ENCODE measurements around the gene SEC14L1. TPM values are rescaled to one million over a fixed set of nuclear protein-coding genes. Genes with fewer than 3 reads are reported as not detected.
"Not testable (repeated sequence)": the region's sequence is repeated elsewhere in the genome, so short reads cannot be mapped to it uniquely, and the experiment has no call there.

SEC14L1 gene
- polyA plus RNA-seq, 3 donors, result 90.9 to 112 (median 95.6) TPM

DNA sequence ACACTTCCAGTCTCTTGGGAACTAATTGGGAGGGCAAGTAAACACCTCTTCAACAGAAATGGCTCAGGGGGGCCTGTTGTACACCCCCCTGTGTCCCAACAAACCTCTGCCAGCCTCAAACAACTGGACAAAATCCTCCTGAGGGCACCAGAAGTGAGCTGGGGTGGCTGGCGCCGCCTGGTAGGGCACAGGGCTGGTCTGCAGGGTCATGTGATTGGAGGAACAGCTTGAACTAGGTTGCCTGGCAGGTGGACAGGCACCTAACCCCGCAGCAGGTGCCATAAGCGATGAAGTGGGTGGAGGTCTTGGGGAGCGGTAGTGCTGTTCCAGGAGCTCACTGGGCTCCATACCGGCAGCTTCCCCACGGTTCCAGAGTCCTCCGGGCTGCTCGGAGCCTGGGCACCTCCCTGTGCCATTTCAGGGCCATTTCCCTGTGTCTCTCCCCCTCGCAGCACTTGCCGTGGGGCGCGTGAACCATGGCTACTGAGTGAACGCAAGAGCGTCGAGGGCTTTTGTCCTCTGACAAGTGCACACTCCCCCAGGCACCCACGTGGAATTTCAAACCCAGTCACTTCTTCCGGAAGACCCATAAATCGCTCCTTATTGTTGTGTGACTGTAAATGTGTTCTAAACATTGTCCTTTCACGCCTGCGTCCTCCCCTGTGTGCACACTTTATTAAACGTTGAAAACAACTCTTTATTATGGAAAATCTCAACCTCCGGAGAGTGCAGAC is 101.5 kb downstream of the SEC14L1 start:
- DNase-seq (ENCODE audit: extremely low read depth in 1 of 11, low read depth in 9 of 11, low spot score in 4 of 11), result no peak

DNA sequence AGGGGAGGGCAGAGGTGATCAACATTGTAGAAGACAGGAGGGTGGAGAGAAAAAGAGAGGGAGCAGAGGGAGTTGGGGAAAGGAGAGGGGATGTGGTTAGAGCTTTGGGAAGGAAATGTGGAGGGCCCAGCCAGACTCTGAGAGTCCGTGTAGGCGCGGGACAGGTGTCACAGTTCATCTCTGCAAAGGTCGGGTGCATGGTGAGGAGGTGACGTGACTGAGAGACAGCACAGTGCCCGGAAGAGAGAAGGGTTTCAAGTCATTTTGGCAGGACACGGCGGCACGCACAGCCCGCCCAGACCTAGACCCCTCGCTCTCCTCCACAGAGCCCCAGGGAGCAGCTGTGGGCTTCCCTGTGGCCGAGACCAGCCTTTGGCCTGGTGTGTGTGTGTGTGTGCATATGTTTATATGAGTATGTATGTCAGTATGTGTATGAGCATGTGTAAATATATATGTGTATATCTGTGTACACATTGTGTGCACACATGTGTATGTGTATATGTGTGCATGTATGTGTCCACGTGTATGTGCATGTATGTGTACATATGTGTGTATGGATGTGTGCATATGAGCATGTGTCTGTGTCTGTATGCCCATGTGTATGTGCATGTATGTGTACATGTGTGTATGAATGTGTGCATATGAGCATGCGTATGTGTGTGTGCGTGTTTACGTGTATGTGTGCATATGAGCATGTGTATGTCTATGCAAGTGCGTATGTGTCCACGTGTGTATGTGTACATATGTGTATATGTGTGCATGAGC is 104.6 kb downstream of the SEC14L1 start:
- no peak for DNase-seq (ENCODE audit: extremely low read depth in 1 of 11, low read depth in 9 of 11, low spot score in 4 of 11)

DNA sequence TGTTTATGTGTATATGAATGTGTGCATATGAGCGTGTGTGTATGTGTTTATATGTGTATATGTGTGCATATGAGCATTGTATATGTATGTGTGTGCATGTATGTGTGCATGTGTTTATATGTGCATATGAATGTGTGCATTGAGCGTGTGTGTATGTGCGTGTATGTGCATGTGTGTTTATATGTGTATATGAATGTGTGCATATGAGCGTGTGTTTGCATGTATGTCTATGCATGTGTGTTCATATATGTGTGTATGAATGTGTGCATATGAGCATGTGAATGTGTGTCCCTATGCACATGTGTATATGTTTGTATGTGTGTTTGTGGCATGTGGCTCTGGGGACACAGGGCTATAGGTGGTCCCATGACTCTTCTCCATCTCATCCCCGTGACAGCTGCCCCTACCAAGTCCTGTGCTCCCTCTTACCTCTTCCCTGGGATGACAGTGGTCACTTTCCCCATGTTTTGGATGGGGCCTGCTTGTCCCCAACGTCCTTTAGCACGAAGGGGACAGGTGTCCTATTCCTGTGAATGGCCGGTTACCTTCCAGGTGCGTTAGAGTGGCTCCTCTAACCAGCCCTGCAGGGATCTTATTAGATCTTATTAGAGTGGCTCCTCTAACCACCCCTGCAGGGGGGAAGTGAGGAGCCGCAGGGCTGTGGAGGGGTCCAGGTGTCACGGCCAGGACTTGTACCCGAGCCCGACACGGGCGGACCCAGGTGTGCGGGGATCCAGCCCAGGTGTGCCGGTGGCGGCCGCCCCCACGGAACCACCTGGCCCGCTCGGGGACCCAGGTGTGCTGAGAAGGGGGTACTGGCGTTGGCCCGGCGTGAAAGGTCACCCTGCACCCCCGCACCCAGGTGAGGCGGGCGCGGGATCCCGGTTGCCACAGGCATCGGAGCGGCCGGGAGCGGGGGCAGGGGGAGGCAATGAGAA is 105.6 kb downstream of the SEC14L1 start:
- no peak for DNase-seq (ENCODE audit: extremely low read depth in 1 of 11, low read depth in 9 of 11, low spot score in 4 of 11)

DNA sequence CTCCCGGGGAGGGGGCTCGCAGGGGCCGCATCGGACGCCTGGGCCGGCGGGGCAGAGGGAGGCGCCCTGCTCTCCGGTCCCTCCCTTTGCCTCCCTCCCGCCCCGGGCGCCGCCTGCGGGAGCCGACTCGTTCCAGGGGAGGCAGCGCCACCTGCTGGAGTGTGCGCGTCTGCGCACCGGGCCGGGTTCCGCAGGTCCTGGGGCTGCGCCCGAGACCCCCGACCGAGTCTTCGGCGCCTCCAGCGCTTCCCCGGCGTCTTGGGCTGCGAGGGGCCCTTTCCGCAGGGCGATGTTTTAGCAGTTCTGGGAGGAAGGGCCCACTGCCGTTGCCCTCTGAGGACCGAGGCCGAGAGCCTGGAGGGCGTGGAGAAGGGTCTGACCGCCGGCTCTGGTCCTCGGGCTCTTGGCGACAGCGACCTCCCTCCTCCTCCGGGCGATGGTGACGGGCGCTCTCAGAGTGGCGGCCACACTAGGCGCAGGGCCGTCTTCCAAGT is 106.3 kb downstream of the SEC14L1 start:
- peak in 9 of 11 donors; percentile 73 to 82 (median 79) for DNase-seq (ENCODE audit: extremely low read depth in 1 of 11, low read depth in 9 of 11, low spot score in 4 of 11)

DNA sequence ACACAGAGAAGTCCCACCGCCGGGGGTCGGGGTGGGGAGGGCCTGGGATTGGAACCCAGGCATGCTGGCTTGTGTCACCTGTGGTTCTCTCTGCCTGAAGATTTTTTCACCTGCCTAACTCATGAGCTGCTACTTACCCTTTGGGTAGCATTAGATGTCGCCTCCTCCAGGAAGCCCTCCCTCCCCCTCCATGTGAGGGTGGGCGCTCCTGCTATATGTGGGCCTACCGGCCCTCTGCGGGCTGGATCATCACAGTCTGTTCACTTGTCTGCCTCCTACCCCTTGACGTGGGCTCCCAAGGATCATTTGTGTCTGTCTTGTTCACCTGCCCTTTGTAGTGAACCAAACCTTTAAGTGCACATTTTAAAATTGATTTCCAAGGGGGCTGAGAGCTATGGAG is 106.8 kb downstream of the SEC14L1 start:
- no peak for DNase-seq (ENCODE audit: extremely low read depth in 1 of 11, low read depth in 9 of 11, low spot score in 4 of 11)

DNA sequence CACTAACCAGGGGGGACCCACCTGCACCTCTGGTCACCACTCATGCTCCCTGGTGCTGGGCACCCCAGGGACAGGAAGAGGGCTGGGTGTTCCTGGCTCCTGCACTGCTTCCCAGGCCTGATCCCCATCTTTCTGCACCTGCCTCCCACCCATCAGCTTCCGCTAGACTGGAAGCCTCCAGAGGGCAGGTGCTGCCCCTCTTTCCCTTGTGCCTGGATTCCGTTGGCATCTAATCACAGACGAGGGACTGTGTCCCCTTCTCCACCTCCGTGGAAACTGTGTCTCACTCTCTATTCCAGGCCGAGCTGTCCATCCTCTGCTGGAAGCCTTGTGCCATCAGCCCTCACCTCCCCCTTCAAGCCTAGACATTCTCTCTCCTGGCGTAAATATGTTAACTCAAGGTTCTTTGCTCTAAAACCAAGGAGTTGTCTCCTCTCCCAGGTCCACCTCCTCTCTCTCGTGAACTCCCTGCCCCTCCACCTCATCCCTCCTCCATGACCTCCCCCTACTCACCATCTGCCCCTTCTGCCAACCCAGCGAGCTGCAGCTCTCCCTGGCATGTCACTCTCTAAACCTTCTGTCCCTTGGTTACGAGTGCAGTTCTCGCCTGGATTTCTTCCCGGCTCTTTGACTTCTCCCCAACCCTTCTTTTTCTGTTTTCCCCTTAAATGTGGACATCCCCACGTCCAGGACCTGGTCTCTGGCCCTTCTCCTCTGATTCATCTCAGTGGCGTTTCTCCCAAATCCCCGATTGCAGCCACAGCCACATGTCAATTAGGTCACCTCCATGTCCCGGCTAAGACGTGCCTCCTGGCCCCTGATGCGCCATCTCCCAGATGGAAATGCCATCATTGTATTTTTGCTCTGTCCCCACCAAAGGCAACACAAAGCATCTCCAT is 107.7 kb downstream of the SEC14L1 start:
- DNase-seq (ENCODE audit: extremely low read depth in 1 of 11, low read depth in 9 of 11, low spot score in 4 of 11), result no peak

DNA sequence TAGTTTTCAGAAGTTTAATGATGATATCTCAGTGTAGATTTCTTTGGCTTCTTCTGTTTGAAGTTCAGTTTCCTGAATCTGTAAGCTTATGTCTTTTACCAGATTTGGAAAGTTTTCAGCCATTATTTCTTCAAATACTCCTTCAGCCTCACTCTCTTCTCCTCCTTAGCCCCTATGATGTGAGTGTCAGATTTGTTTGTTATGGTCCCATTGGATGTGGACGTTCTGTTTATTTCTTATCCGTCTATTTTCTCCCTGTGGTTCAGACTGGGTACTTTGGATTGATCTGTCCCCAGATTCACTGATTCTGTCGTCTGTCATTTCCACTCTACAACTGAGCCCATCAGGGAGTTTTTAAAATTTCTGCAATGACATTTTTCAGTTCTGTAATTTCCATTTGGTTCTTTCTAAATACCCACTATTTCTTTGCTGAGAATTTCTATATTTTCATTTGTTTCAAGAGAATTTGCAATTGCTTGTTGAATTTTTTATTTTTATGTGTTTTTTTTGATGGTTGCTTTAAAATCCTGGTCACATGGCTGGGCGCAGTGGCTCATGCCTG is 110.9 kb downstream of the SEC14L1 start:
- no peak for DNase-seq (ENCODE audit: extremely low read depth in 1 of 11, low read depth in 9 of 11, low spot score in 4 of 11)

DNA sequence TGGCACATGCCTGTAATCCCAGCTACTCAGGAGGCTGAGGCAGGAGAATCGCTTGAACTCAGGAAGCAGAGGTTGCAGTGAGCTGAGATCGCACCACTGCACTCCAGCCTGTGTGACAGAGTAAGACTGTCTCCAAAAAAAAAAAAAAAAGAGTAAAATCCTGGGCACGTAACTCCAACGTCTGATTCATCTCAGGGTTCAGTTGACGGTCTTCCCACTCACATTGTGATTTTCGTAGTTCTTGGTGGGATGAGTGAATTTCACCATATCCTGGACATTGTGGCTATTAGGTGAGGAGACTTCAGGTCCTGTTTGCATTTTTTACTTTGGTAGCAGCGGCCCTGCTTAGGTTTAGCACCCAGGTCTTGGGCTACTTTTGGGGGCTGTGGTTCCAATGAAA is 111.5 kb downstream of the SEC14L1 start:
- not testable (repeated sequence) for DNase-seq (ENCODE audit: extremely low read depth in 1 of 11, low read depth in 9 of 11, low spot score in 4 of 11)

DNA sequence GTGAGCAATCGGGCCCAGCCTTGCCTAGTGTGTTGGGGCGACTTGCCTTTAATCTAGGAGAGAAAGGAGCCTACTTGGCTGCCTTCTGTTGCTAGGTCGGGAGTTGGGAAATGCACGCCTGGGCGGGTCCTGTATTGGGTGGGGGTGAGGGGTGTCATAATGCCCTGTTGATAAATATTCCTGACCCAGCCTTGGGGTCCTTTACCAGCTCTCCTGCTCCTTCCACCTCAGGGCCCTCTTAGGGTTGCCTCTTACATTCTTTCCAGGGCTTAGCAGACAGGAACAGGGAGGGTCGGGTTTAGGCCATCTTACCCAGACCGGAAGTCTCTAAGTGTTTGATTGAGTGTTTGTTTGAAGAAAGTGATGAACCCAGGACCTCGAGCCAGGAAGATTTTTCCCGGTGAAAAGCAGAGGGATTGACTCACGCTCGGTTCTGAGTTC is 112.9 kb downstream of the SEC14L1 start:
- no peak for DNase-seq (ENCODE audit: extremely low read depth in 1 of 11, low read depth in 9 of 11, low spot score in 4 of 11)

DNA sequence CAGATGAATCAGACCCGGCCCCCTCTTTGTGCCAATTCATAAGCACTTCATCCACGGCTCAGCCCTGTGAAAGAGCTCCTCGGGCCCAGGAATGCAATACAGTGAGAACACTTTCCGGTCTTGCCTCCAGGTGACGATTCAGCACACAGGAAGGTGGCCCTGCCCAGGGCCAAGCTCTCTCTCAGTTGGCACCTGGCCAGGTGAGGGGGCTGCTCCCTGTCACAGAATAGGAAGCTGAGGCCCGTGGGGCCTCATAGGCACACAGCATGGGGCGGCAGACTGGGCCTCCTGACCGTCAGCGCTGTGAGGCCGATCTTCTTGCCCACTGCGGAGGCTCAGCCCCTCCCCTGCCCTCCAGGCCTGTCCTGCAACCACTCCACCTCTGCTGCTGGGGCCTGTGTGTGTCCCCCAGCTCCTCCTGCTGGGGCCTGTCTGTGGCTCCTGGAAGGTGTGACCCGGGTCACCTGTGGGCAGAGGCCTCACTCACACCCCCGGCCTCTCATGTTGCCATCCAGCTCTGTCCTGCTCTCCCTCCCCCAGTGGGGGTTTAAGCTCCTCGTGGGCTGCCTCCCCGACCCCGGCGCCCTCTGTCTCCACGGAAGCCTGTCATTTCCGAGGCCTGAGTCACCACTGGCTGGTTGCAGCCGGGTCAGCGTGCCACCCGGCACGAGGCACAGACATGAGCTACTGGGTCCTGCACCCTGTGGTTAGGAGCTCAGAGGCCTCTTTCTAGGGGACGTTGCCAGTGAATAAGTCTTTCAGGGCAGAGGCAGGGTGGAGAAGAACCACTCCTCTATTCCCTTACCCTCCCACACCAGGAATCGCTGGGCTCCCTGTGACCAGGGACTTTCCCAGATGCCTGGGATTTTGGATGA is 114.4 kb downstream of the SEC14L1 start:
- DNase-seq (ENCODE audit: extremely low read depth in 1 of 11, low read depth in 9 of 11, low spot score in 4 of 11), result peak in 2 of 11 donors; percentile 55 to 71

DNA sequence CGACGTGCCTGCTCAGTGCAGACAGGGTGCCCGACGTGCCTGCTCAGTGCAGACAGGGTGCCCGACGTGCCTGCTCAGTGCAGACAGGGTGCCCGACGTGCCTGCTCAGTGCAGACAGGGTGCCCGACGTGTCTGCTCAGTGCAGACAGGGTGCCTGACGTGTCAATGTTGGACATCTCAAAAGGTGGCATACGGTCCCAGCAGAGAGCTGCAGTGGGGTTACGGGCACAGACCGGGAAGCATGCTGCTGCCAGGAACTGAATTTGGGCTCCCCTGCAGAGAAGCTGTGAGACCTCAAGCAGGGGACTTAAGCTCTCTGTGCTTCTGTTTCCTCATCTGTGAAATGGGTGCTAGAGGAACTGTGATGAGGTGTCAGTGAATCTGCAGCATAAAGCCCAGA is 115.2 kb downstream of the SEC14L1 start:
- not testable (repeated sequence) for DNase-seq (ENCODE audit: extremely low read depth in 1 of 11, low read depth in 9 of 11, low spot score in 4 of 11)

DNA sequence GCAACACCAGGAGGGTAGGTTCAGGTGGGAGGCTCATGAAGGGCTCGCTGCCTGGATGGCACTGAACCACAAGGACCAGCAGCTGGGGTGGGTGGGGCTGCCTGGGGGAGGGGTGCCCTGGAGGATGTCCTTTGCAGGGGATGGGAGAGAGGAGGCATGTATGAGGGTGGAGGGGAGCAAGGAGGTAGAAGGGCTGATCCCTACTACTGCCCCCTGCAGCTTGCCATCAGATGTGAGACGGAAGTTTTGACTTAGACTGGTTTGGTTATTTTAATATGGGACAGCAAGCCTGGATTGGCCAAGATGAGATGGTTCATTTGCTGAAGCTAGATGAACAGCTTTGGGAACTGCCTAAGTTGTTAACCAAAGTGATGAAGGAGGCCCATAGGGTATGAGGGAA is 115.9 kb downstream of the SEC14L1 start:
- DNase-seq (ENCODE audit: extremely low read depth in 1 of 11, low read depth in 9 of 11, low spot score in 4 of 11), result no peak

DNA sequence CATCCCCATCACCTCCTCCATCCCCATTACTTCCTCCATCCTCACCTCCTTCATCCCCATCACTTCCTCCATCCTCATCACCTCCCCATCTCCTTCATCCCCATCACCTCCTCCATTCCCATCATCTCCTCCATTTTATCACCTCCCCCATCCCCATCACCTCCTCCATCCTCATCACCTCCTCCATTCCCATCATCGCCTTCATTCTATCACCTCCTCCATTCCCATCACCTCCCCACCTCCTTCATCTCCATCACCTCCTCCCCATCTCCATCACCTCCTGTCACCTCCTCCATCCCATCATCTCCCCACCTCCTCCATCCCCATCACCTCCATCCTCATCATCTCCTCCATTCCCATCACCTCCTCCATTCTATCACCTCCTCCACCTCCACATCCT is 116.4 kb downstream of the SEC14L1 start:
- no peak for DNase-seq (ENCODE audit: extremely low read depth in 1 of 11, low read depth in 9 of 11, low spot score in 4 of 11)

DNA sequence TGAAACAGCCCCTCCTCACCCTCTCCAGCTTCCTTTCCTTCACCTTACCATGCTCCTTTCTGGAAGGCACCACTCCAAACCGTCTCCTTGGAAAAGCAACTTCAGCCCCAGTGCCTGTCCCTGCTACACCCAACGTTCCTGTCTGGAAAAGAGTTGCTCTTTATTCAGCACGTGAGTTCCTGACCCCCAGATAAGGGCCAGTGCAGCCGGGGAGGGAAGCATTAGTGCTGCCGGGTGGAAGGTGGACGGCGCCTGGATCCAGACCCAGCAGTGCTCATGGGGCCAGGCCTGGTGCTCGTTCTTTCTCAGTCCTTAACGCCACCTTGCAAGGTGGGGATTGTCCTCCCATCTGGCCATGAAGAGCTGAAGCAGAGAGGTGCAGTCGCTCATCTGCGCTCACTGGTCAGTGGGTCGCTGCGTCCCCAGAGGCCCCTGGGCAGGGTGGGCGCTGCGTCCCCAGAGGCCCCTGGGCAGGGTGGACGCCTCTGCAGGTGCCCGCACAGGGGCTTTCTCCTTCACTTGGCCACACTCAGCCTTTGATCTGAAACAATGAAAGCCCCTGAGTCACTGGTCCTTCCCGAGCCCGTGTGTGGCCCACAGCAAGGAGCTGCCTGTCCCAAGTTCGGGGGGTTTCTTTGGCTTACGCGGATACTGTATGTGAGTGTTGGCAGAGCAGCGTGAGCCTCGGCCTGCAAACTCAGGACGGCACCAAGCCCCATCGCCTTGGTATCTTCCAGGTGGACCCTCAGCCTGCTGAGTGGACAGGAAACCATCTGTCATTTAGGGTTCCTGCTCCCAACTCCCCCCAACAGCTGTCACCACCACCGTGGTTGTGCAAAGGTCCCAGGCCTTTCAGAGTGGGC is 117.1 kb downstream of the SEC14L1 start:
- DNase-seq (ENCODE audit: extremely low read depth in 1 of 11, low read depth in 9 of 11, low spot score in 4 of 11), result no peak

DNA sequence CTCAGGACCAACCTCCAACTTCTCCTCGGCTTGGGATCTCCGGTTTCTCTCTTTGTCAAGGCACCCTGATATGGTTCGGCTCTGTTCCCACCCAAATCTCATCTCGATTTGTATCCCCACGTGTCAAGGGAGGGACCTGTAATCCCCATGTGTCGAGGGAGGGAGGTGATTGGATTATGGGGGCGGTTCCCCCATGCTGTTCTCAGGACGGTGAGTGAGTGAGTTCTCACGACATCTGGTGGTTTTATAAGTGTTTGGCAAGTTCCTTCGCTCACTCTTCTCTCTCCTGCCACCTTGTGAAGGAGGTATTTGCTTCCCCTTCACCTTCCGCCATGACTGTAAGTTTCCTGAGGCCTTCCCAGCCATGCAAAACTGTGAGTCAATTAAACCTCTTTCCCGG is 117.9 kb downstream of the SEC14L1 start:
- no peak for DNase-seq (ENCODE audit: extremely low read depth in 1 of 11, low read depth in 9 of 11, low spot score in 4 of 11)

DNA sequence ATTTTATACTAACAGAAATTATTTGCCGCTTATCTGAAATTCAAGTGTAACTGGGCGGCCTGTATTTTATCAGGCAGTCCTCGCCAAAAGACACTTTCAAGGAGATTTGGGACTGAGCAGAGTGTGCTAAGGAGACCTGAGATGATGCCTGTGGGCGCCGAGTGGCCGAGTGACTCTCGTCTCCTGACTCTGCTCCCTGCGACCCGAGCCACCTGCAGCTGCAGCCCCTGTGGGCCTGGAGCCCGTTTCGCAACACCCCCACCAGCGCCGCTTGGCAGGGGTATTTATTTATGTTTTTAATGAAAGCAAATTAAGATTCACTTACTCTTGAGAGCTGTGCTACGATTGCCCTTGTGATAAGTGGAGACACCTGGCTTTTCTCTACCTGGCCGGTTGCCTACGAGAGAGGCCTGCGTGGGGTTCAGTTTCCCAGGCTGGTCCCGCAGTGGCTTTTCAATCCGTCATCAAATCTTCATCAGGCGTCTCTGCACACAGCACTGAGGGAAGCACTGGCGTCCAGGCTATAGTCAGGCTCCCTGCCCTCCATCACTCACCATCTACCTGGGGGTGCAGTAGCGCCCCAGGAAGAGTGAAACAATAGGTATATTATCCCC is 124.0 kb downstream of the SEC14L1 start:
- DNase-seq (ENCODE audit: extremely low read depth in 1 of 11, low read depth in 9 of 11, low spot score in 4 of 11), result no peak

Measured in renal cortex interstitium (tissue), 11 donors.